Right ventricle myocardium superior (tissue), 1 donor: Measurements from ENCODE around the gene TK1. TPM values are rescaled to one million over a fixed set of nuclear protein-coding genes. Genes with fewer than 3 reads are reported as not detected.

Experiments
- ATAC-seq: fragments of 200-7000 bp; cut with Tn5 transposase; one replicate; pipeline ENCODE4 v1.9.1; 2020; ENCODE audit warnings: mild to moderate bottlenecking; ENCODE audit not compliant: poor library complexity
- DNase-seq: peaks from one replicate; pipeline ENCODE4 v3.0.0-alpha.2; 2020
- intact Hi-C: fragments of 100-400 bp; cut with DNase I; formaldehyde crosslinking; loops from one replicate; pipeline ENCODE4 v1.11.2; 2022
- total RNA-seq: library from RNA; stranded (reverse); fragmentation: NEBNext Ultra II Directional; extraction: Animal tissue kit (Norgen Biotek cat#: 25700); gene quantifications from one replicate; pipeline ENCODE4 v1.2.1, GENCODE V29; 2021
- donor health status: DM: no; HTN: yes; CAD: no; lungs with severe emphysema.

The TK1 gene
- total RNA-seq, 1 donor from 2014 or later, result 2.6 TPM

GRCh38 chr17:78168242-78168902, 18.5 kb downstream of the TK1 start, which contains the start of gene SYNGR2:
Gene SYNGR2 (plus strand): TSS chr17:78168581. CDS start chr17:78168617, 36 bp downstream.
- ATAC-seq, result peak; percentile 78
- peak; percentile 93 for DNase-seq
- intact Hi-C loops, result no loop called here

DNA sequence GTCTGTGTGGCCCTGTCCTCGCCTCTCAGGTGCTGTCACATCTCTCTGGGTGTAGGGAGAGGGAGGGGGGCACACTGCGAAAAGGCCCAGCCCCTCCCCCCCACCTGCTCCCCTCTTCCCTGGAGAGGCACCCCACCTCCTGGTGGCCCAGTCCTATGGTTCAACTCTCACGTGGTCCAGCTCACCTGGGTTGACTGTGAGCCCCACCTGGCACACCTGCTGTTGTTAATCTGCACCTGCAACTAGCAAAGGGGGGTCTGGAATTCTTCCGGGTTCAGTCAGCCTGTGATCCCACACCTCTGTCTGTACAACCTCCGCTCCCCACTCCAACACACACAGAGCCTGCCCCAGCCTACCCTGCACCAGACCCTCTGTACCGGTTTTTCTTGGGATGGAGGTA, 20.4 kb downstream of the TK1 start:
- no peak for ATAC-seq
- intact Hi-C loops, result no loop called here
- no peak for DNase-seq

- no peak for ATAC-seq
- intact Hi-C loops, result no loop called here
- no peak for DNase-seq
Measured at GRCh38 chr17:78164748-78165607, 21.9 kb downstream of the TK1 start.

GRCh38 chr17:78163881-78164747, 22.7 kb downstream of the TK1 start:
- intact Hi-C loops, result no loop called here
- no peak for ATAC-seq
- DNase-seq, result no peak

GRCh38 chr17:78159575-78160158, 27.2 kb downstream of the TK1 start:
- no peak for DNase-seq
- ATAC-seq, result no peak
- intact Hi-C loops, result no loop called here

DNA sequence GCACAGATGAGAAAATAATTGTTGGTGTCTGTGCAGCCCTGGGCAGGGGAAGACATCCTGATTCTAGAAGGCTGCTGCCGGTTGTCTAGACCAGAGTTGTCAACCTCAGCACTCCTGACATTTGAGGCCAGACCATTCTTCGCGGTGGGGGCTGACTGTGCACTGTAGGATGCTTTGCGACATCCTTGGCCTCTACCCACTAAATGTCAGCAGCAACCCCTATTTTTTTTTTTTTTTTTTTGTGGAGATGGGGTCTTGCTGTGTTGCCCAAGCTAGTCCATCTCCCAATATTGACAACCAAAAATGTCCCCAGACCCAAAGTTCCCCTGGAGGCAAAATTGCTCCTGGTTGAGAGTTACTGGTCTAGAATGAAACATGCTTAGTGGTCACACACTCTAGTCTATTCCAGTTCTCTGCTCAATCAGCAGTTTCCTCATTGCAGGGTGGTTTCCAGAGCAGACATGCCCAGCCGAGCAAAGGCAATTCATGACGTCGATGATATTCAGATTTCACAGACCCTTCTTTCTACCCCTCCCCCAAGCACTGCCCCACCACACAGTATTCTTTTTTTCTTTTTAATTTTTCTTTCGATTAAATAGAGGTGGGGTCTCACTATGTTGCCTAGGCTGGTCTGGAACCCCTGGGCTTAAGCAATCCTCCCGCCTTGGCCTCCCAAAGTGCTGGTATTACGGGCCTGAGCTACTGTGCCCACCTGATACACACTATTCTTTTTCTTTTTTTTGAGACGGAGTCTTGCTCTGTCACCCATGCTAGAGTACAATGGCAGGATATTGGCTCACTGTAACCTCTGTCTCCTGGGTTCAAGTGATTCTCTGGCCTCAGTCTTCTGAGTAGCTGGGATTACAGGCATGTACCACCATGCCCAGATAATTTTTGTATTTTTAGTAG, 31.7 kb downstream of the TK1 start:
- DNase-seq (no peak), ATAC-seq (no peak)
- intact Hi-C loops, result no loop called here

DNA sequence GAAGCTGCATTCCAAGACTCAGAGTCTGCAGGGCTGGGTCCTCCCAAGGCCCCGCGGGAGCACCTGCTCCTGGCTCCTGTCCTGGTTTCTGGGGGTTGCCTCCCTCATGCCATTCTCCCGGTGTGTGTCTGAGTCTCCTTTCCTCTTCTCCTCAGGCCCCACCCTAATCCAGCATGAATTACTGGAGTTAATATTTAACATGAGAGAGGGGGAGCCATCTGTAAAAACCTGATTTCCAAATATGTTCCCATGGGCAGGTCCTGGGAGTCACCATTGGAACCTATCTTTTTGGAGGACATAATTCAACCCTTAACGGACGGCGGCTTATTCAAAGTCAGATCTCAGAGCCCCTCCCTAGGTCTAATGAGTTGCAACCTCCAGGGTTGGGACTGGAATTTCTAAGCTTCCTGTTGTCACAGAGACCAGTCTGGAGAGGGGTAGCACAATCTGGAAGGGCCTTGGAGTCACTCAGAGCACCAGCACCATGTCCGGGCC, 35.3 kb downstream of the TK1 start:
- no peak for DNase-seq
- ATAC-seq, result peak; percentile 25
- intact Hi-C loops, result no loop called here

DNA sequence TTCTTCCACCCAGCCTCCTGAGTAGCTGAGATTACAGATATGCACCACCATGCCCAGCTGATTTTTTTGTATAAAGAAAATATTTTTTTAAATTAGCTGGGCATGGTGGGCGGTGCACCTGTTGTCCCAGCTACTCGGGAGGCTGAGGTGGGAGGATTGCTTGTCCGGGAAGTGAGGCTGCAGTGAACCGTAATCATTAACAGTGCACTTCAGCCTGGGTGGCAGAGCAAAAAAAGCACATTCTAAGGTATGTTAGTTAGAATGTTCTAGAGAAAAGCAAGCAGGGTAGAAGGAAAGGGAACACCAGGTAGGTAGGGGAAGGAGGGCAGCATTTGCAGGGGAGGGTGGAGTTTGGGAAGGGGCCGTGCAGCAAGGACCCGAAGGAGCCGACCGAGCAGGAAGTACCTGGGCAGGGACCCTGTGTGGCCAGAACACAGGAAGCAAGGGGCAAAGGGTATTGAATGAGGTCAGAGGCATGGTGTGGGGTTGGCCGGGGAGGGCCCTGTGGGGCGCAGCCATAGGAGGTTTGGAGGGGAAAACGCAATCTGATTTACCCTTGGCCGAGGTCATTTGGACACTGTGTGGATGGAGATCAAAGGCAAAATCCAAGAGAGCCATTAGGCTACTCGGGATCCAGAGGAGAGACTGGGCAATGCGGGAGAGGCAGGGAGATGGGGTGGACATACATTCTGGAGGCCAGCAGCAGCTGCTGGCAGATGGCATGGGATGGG, 38.4 kb downstream of the TK1 start:
- no peak for DNase-seq
- ATAC-seq, result no peak
- intact Hi-C loops, result no loop called here

DNA sequence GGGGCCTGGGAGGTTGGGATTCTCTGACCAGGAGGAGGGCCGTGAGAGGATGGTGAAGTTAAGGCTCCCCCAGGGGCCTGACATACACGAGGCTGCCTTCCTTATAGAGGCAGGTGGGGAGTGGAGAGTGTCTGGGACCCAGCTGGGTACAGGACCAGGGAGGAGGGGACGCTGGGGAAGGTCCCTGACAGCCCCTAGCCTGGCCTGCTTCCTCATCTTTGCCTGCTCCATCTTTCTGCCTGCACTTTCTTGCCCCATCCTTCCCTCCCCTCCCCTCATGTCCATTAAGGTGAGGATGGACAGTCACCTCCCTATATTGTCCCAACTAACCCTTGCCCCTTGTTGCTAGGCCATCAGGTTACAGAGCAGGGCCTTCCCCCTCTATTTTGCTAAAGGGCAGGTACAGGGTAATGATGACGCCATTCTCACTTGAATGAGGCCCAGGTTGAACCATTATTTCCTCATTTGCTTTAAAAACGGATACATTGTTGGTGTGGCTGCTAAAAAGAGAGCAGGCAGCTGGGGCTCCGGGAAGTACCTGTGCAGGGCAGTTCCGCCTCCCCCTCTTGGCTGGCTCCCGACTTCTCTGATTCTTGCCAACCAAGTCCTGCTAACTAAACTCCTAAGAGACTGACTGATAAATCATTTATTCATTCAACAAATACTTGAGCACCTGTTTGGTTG, 39.4 kb downstream of the TK1 start:
- ATAC-seq (no peak), DNase-seq (no peak)
- intact Hi-C loops, result no loop called here

DNA sequence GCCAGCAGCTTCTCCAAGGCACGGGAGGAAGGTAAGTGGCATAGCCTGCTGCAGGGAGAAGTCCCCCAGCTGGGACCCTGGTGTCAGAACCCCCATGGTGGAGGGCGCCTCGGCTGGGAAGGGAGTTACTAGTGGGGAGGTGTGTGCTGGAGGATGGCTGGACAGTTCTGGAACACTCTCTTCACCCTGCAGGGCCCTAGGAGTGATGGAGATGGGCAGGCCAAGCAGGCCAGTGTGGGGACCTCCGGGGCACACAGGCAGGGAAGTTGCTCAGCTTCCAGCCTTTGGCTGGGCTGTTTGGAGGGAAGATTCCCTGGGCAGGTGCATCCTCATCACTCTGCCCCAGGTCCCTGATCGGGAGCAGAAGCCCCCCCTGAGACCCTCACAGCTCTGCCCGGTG, 40.0 kb downstream of the TK1 start:
- intact Hi-C loops, result no loop called here
- DNase-seq (no peak), ATAC-seq (no peak)

- ATAC-seq (no peak), DNase-seq (no peak)
- intact Hi-C loops, result no loop called here
Measured at GRCh38 chr17:78146471-78146869, 40.4 kb downstream of the TK1 start.

- intact Hi-C loops, result no loop called here
- DNase-seq (peak; percentile 72), ATAC-seq (peak; percentile 50)
Measured at GRCh38 chr17:78144736-78145641, 41.9 kb downstream of the TK1 start.

- ATAC-seq (peak; percentile 85), DNase-seq (peak; percentile 94)
- intact Hi-C loops, result no loop called here
Measured at GRCh38 chr17:78144147-78144719, 42.6 kb downstream of the TK1 start.

- DNase-seq, result no peak
- intact Hi-C loops, result no loop called here
- no peak for ATAC-seq
Measured at GRCh38 chr17:78143214-78144146, 43.4 kb downstream of the TK1 start.
